GM12864 (cell line): ENCODE measurements around the gene FLOT1.

Source experiments
- DNase-seq: peaks from one replicate; pipeline ENCODE4 v3.0.0-alpha.2; 2011; ENCODE audit warnings: low read depth
- H3K4me3 ChIP-seq: 2 replicates; pipeline ENCODE4 v1.5.1; 2011; ENCODE audit warnings: mild to moderate bottlenecking, low read depth, low read length, control low read depth
- TF ChIP-seq, protein P1 (sequence below): IDR thresholded peaks from 2 replicates; pipeline ENCODE4 v1.5.1; 2011; ENCODE audit warnings: low read depth, mild to moderate bottlenecking, moderate library complexity, low read length, control low read depth, inconsistent platforms; ENCODE audit errors: missing control alignments

Gene FLOT1

DNA sequence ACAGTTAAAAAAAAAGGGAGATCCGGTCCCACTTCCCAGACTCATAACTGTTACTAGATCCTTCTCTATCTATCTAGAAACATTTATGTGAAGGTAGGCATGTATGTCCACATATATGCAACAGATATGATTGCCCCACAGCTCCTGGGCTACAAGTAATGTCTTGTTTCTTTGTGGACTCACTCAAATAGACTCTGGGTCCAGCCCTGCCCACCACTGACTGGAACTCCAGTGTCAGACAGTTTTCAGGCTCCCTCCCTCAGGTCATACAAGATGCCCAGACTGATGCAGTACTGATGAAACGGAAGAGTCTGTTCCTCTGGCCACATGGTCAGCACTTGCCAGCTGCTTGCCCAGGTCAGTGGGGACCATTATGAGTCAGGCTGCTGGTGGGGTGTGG, 32.6 kb upstream of the FLOT1 start:
- H3K4me3 ChIP-seq = no peak overlapping the region
- TF ChIP-seq, protein P1, sequence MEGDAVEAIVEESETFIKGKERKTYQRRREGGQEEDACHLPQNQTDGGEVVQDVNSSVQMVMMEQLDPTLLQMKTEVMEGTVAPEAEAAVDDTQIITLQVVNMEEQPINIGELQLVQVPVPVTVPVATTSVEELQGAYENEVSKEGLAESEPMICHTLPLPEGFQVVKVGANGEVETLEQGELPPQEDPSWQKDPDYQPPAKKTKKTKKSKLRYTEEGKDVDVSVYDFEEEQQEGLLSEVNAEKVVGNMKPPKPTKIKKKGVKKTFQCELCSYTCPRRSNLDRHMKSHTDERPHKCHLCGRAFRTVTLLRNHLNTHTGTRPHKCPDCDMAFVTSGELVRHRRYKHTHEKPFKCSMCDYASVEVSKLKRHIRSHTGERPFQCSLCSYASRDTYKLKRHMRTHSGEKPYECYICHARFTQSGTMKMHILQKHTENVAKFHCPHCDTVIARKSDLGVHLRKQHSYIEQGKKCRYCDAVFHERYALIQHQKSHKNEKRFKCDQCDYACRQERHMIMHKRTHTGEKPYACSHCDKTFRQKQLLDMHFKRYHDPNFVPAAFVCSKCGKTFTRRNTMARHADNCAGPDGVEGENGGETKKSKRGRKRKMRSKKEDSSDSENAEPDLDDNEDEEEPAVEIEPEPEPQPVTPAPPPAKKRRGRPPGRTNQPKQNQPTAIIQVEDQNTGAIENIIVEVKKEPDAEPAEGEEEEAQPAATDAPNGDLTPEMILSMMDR = no peak
- DNase-seq = no peak

DNA sequence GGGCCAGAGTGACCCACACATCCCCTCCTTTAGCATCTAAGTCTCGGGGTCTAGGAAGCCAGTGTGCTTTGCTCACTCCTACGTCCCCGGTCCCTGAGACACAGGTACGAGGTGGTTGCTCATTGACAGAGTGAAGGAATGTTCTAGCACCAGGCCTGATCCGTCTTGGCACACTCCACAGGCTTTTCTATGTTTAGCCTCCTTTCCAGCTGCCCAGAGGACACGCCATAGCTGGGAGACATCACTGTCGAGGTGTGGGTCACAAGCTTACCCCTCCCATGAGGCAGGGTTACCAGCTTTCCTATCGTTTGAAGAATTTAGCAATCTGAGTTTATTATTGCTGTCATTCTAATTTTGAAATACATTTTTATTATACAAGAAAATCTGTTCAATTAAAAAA, 32.2 kb upstream of the FLOT1 start:
- DNase-seq = no peak
- H3K4me3 ChIP-seq = no peak overlapping the region
- TF ChIP-seq, protein P1 = no peak

DNA sequence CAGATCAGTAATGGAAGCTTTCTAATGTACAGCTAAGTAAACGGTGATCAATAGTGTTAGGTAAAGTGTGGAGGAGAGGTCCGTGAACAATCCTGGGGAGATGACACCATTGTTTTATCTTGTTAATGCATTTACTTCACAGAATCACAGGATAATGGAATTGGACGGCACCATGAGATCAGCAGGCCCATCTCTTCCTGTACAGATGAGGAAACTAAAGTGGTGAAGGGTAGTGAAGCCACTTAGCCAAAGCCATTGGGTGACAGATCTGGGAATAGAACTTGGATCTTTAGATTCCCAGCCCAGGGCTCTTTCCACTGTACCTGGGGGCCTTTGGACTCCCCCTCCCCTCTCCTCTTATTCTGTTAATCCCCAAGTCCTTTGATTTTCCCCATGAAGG, 28.1 kb upstream of the FLOT1 start:
- H3K4me3 ChIP-seq = no peak overlapping the region
- DNase-seq = no peak
- TF ChIP-seq, protein P1 = no peak

DNA sequence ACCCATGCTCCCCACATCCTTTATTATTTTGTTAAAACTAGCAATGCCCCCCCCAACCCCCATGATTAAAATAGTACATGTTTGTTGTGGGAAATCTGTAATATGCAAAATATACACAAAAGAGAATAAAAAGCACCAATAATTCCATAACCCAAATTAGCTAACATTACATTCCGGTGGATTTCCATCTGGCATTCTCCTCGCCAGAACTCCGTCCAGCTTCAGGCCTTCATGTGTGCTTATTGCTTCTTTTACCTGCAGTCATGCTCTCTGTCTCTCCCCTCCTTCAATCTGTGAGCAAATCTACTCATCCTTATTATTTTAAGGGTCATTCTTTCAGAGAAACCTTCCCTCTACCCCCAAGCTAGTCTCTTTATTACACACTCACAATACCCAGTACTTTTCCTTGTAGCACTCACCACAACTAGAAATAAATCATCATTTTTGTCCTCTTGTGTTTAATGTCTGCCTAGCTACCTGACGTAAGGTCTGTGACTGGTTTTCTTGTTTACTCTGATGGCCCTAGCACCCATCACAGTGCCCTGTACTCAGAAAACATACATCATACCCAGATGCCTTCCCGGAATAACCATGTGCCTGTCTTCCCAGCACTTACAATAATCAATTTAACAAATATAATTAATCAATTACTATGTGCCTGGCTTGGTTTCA, 27.5 kb upstream of the FLOT1 start:
- DNase-seq = no peak
- H3K4me3 ChIP-seq = no peak overlapping the region
- TF ChIP-seq, protein P1 = no peak

DNA sequence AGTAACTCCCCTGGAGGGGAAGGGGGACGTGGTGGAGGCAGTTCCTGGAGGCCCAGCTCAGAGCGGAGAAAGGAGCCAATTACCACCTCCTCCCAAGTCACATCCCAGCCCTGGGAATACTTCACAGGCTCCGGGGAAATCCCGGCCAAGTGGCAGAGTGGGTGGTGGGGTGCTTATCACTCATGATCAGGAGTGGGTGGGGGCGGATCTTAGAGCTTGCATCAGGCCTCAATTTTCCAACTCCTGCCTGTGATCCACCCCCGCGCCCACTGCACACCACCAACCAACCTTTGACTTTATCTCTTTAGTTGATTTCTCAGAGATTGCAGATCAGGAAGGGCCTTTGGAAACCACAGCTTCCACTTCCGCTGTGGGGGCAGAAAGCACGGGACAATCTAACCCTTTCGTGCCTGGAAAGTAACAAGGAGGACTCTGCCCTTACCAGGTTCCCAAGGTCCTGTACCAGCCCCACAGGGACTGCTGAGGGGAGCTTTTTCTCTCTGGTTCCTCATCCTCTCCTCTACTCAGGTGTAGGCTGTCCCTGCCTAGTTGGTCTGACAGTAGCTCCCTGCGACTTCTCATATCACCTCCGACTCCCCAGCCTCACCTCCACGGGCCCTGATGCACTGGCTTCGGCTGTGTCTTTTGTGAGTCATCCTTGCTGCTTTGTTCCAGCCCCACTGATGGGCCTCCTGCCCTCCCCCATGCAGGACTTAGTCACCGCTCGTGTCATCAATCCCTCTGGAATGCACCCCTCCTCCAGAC, 26.8 kb upstream of the FLOT1 start:
- no peak for DNase-seq
- no peak overlapping the region for H3K4me3 ChIP-seq
- TF ChIP-seq, protein P1 = no peak

DNA sequence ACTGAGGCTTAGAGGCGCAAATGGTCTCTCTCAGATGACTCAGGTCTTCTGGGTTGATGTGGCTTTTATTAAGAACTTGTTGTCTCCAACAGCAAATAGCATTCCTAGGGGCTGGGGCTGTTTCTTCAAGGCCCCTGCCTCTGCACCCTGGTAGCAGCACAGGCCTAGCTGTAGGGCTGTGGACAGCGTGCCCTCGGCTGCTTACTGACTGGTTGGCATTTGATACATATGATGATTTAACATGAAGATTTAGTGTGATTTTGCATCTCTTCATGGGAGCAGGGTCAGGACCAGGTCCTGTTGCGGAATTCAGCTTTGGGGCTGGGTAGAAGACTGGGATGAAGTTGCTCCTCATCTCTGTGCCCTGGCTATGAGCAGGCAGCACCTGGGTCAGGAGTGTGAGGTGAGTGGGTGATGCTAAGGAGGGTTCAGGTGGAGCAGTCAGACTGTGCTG, 26.2 kb upstream of the FLOT1 start:
- no peak overlapping the region for H3K4me3 ChIP-seq
- DNase-seq = no peak
- TF ChIP-seq, protein P1 = no peak

DNA sequence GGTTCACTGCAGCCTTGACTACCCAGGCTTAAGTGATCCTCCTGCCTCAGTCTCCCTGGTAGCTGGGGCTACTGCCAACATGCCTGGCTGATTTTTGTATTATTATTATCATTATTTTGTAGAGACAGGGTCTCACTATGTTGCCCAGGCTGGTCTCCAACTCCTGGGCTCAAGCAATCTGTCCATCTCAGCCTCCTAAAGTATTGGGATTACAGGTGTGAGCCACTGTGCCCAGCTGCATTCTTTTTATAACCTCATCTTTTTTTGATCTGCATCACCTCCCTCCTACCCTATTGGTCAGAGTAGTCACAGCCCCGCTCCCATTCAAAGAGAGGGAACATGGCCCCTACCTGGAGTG, 25.4 kb upstream of the FLOT1 start:
- TF ChIP-seq, protein P1 = no peak
- no peak overlapping the region for H3K4me3 ChIP-seq
- no peak for DNase-seq
